Measurements from ENCODE around the gene DXO.

Gene DXO

GRCh38 chr6:31946370-31946885, 25.5 kb downstream of the DXO start:
- no peak for DNase-seq (ENCODE audit: extremely low read depth, insufficient read length)
- H3K36me3 ChIP-seq (ENCODE audit: control insufficient read depth, insufficient read depth, low read length), result no peaks in the 10 kb centered on the region; the same call in 1 of the 2 replicates
- H3K4me3 ChIP-seq (replicated peaks; ENCODE audit: low read depth, low read length), result no peak overlapping the region
- no peak for TF ChIP-seq CTCF (IDR thresholded peaks at IDR 0.05; ENCODE audit: insufficient read depth, low read length, poor library complexity, severe bottlenecking)
- H3K27me3 ChIP-seq (replicated peaks; ENCODE audit: control insufficient read depth, insufficient read depth, low read length), result peaks cover 1% of the 10 kb centered on the region; the same call in 1 of the 2 replicates

- Histone ChIP-seq H3K36me3 (ENCODE audit: control insufficient read depth, insufficient read depth, low read length) (no peaks in the 10 kb centered on the region), H3K4me3 (replicated peaks; ENCODE audit: low read depth, low read length) (no peak within 1 kb of the TSS), H3K27me3 (replicated peaks; ENCODE audit: control insufficient read depth, insufficient read depth, low read length) (peaks cover 1% of the 10 kb centered on the region; the same call in 1 of the 2 replicates)
- DNase-seq (ENCODE audit: extremely low read depth, insufficient read length), result no peak
- no peak for TF ChIP-seq CTCF (IDR thresholded peaks at IDR 0.05; ENCODE audit: insufficient read depth, low read length, poor library complexity, severe bottlenecking)
Observed at GRCh38 chr6:31945507-31946369, 26.2 kb downstream of the DXO start, which contains the start of gene CFB. CFB (plus strand) TSS chr6:31946095; CDS start chr6:31946222, 127 bp downstream.

- no peak overlapping the region for H3K4me3 ChIP-seq (replicated peaks; ENCODE audit: low read depth, low read length)
- no peak for TF ChIP-seq CTCF (IDR thresholded peaks at IDR 0.05; ENCODE audit: insufficient read depth, low read length, poor library complexity, severe bottlenecking)
- peaks cover 1% of the 10 kb centered on the region; the same call in 1 of the 2 replicates for H3K27me3 ChIP-seq (replicated peaks; ENCODE audit: control insufficient read depth, insufficient read depth, low read length)
- DNase-seq (ENCODE audit: extremely low read depth, insufficient read length), result no peak
- H3K36me3 ChIP-seq (ENCODE audit: control insufficient read depth, insufficient read depth, low read length), result no peaks in the 10 kb centered on the region
Observed at GRCh38 chr6:31945154-31945506, 26.8 kb downstream of the DXO start.

GRCh38 chr6:31943742-31944141, 28.2 kb downstream of the DXO start:
- H3K4me3 ChIP-seq (replicated peaks; ENCODE audit: low read depth, low read length), result no peak overlapping the region
- no peak for DNase-seq (ENCODE audit: extremely low read depth, insufficient read length)
- no peaks in the 10 kb centered on the region for H3K36me3 ChIP-seq (ENCODE audit: control insufficient read depth, insufficient read depth, low read length)
- no peak for TF ChIP-seq CTCF (IDR thresholded peaks at IDR 0.05; ENCODE audit: insufficient read depth, low read length, poor library complexity, severe bottlenecking)
- peaks cover 1% of the 10 kb centered on the region; the same call in 1 of the 2 replicates for H3K27me3 ChIP-seq (replicated peaks; ENCODE audit: control insufficient read depth, insufficient read depth, low read length)

- TF ChIP-seq CTCF (IDR thresholded peaks at IDR 0.05; ENCODE audit: insufficient read depth, low read length, poor library complexity, severe bottlenecking), result no peak
- DNase-seq (ENCODE audit: extremely low read depth, insufficient read length), result no peak
- no peaks in the 10 kb centered on the region for H3K36me3 ChIP-seq (ENCODE audit: control insufficient read depth, insufficient read depth, low read length)
- no peak overlapping the region for H3K4me3 ChIP-seq (replicated peaks; ENCODE audit: low read depth, low read length)
- H3K27me3 ChIP-seq (replicated peaks; ENCODE audit: control insufficient read depth, insufficient read depth, low read length), result peaks cover 1% of the 10 kb centered on the region; the same call in 1 of the 2 replicates
Observed at GRCh38 chr6:31940256-31940664, 31.7 kb downstream of the DXO start.

Data from GM06990 (cell line).